PFSK-1 (cell line): ENCODE measurements around the gene SERINC5.

Experiments used
- FOXP2 ChIP-seq: optimal IDR thresholded peaks from 2 replicates; pipeline ENCODE3; 2011; ENCODE audit warnings: borderline replicate concordance, control low read depth, inconsistent platforms; ENCODE audit not compliant: insufficient read depth; ENCODE audit errors: extremely low read length, extremely low read depth
- POLR2AphosphoS5 ChIP-seq: IDR thresholded peaks from 2 replicates; pipeline ENCODE4 v1.6.1; 2012; ENCODE audit warnings: low read depth, mild to moderate bottlenecking, control low read depth, low read length, moderate library complexity
- SIN3A ChIP-seq: IDR thresholded peaks from 2 replicates; pipeline ENCODE4 v1.6.1; 2012; ENCODE audit warnings: mild to moderate bottlenecking, low read length, moderate library complexity, borderline replicate concordance; ENCODE audit not compliant: insufficient read depth
- TAF1 ChIP-seq: IDR thresholded peaks from 2 replicates; pipeline ENCODE4 v1.6.1; 2012; ENCODE audit warnings: low read length, control low read depth, borderline replicate concordance; ENCODE audit not compliant: insufficient read depth
- TF ChIP-seq, protein P1 (sequence below), 2 experiments: IDR thresholded peaks; 2 replicates each; pipeline versions ENCODE4 v1.6.1 to v1.8.0; 2011 to 2012; ENCODE audit warnings: low read depth in 2 of 2, low read length in 2 of 2, control low read depth in 1 of 2, inconsistent platforms in 1 of 2, mild to moderate bottlenecking in 1 of 2, moderate library complexity in 1 of 2; ENCODE audit not compliant: insufficient read depth in 1 of 2

SERINC5 gene

GRCh38 chr5:80217667-80218066 lies 38.2 kb downstream of the SERINC5 start:
- TF ChIP-seq FOXP2 = no peak
- no peak for TF ChIP-seq TAF1
- TF ChIP-seq, protein P1, sequence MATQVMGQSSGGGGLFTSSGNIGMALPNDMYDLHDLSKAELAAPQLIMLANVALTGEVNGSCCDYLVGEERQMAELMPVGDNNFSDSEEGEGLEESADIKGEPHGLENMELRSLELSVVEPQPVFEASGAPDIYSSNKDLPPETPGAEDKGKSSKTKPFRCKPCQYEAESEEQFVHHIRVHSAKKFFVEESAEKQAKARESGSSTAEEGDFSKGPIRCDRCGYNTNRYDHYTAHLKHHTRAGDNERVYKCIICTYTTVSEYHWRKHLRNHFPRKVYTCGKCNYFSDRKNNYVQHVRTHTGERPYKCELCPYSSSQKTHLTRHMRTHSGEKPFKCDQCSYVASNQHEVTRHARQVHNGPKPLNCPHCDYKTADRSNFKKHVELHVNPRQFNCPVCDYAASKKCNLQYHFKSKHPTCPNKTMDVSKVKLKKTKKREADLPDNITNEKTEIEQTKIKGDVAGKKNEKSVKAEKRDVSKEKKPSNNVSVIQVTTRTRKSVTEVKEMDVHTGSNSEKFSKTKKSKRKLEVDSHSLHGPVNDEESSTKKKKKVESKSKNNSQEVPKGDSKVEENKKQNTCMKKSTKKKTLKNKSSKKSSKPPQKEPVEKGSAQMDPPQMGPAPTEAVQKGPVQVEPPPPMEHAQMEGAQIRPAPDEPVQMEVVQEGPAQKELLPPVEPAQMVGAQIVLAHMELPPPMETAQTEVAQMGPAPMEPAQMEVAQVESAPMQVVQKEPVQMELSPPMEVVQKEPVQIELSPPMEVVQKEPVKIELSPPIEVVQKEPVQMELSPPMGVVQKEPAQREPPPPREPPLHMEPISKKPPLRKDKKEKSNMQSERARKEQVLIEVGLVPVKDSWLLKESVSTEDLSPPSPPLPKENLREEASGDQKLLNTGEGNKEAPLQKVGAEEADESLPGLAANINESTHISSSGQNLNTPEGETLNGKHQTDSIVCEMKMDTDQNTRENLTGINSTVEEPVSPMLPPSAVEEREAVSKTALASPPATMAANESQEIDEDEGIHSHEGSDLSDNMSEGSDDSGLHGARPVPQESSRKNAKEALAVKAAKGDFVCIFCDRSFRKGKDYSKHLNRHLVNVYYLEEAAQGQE (IDR thresholded peaks at IDR 0.05; ENCODE audit: insufficient read depth in 1 of 2, low read depth in 2 of 2, low read length in 2 of 2) = no peak
- TF ChIP-seq SIN3A = no peak

- TF ChIP-seq TAF1 = no peak
- TF ChIP-seq SIN3A = no peak
- TF ChIP-seq FOXP2 = no peak
- TF ChIP-seq, protein P1 (IDR thresholded peaks at IDR 0.05; ENCODE audit: insufficient read depth in 1 of 2, low read depth in 2 of 2, low read length in 2 of 2) = no peak
- no peak for TF ChIP-seq POLR2AphosphoS5
These were observed 38.9 kb downstream of the SERINC5 start for GRCh38 chr5:80216753-80217596.

- no peak for TF ChIP-seq SIN3A
These were observed 39.8 kb downstream of the SERINC5 start for GRCh38 chr5:80216096-80216495.

GRCh38 chr5:80215523-80215922 lies 40.3 kb downstream of the SERINC5 start:
- TF ChIP-seq SIN3A = no peak
- TF ChIP-seq, protein P1 (IDR thresholded peaks at IDR 0.05; ENCODE audit: insufficient read depth in 1 of 2, low read depth in 2 of 2, low read length in 2 of 2) = no peak
- TF ChIP-seq POLR2AphosphoS5 = no peak
- TF ChIP-seq FOXP2 = no peak
- no peak for TF ChIP-seq TAF1

GRCh38 chr5:80213466-80213865 lies 42.4 kb downstream of the SERINC5 start:
- TF ChIP-seq POLR2AphosphoS5 (no peak), FOXP2 (no peak), SIN3A (no peak), TAF1 (no peak)
- TF ChIP-seq, protein P1 (IDR thresholded peaks at IDR 0.05; ENCODE audit: insufficient read depth in 1 of 2, low read depth in 2 of 2, low read length in 2 of 2) = no peak
